GM12875 (cell line): Measurements from ENCODE around the gene DLGAP4.

Source experiments
- H3K4me3 ChIP-seq: one replicate; pipeline ENCODE4 v1.5.1; 2011; ENCODE audit warnings: low read depth, low read length, control low read depth
- CTCF ChIP-seq: IDR thresholded peaks from 2 replicates; pipeline ENCODE4 v1.5.1; 2011; ENCODE audit warnings: low read depth, mild to moderate bottlenecking, control low read depth, inconsistent platforms, low read length, moderate library complexity, borderline replicate concordance; ENCODE audit not compliant: insufficient read depth

Gene DLGAP4

GRCh38 chr20:36336204-36336603 lies 30.1 kb downstream of the DLGAP4 start:
- no peak for TF ChIP-seq CTCF
- H3K4me3 ChIP-seq = no peak overlapping the region

DNA sequence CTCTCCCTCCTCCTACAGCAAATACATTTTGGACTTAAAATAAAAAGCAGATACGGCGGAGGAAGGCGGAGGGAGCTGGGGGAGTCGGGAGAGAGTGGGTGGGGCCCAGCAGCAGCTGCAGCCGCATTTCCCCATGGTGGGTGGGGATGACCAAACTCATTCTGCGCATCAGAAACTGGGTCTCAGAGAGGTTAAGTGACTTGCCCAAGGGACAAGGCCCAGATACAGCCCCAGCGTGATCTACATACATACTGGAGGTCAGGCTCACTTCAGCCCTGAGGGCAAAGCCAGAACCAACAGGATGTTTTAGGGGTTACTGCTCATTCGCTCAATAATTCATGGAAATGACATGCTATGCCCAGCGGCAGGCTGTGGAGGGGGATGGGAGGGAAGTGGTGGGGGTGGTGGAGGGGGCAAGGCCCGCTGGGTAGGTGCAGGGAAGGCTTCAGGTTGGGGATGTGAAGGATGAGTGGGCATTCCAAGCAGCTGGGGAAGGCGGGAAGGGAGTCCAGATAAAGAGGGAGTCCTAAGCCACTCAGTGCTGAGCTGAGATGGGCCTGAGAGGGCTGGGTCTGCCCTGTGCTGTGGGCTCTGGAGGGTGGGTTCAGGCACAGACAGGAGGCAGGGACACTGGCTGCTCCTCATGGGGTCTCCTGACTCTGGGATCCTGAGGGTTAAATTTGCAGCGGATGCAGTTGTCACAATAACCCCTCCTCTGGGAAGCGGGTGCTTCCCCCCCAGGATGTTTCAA lies 31.0 kb downstream of the DLGAP4 start:
- TF ChIP-seq CTCF = no peak
- H3K4me3 ChIP-seq = no peak overlapping the region

GRCh38 chr20:36337886-36338285 lies 31.7 kb downstream of the DLGAP4 start:
- H3K4me3 ChIP-seq = no peak overlapping the region
- TF ChIP-seq CTCF = no peak

GRCh38 chr20:36339646-36340592 lies 33.8 kb downstream of the DLGAP4 start:
- no peak overlapping the region for H3K4me3 ChIP-seq
- no peak for TF ChIP-seq CTCF

GRCh38 chr20:36340593-36340990 lies 34.5 kb downstream of the DLGAP4 start:
- no peak for TF ChIP-seq CTCF
- no peak overlapping the region for H3K4me3 ChIP-seq

DNA sequence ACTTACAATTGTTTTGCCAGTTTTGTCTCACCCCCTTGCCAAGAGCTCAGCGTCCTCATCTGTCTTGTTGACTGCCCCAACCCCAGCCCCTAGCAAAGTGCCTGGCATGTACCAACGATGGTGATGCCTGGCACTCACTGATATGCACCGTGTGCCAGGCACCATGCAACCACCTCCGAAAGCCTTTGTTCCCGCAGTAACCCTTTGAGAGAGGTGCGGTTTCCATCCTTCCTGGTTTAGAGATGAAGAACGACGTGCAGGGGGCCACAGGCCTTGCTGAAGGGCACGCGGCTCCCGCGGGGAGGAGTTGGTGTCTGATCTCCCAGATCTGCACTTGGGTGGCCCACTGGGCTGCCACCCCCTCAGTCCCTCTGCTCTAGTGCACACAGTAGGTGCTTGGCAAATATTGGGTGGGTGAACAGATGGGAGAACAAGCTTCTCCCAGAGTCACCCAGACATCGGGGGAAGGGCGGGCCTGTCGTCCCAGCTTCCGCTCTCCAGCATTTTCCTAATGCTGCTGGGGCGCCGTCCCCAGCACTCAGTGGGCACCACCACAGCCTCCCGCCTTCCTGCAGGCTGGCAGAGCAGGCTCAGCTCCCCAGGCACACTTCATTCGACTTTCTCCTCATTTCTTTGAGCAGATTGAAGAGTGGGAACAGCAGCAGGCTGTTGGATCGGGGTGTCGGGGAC lies 35.3 kb downstream of the DLGAP4 start:
- TF ChIP-seq CTCF = no peak
- H3K4me3 ChIP-seq = no peak overlapping the region
